OCI-LY3 (cell line): ENCODE measurements around the gene CD2BP2.

ENCODE experiments used
- H2AFZ ChIP-seq: fragments of 200-600, 300-600 bp; shearing (Covaris generic); 2 replicates; pipeline ENCODE4 v1.6.0; 2014; ENCODE audit warnings: antibody characterized with exemption, low read depth, low read length
- H3K27ac ChIP-seq: fragments of 200-600, 300-600 bp; sonication (generic); 2 replicates; pipeline ENCODE4 v1.5.1; 2014; ENCODE audit warnings: mild to moderate bottlenecking, low read length, moderate library complexity, mixed read lengths
- H3K27me3 ChIP-seq: fragments of 200-600, 300-600 bp; sonication (generic); 2 replicates; pipeline ENCODE4 v1.6.1; 2014; ENCODE audit warnings: low read depth, low read length, mixed read lengths
- H3K36me3 ChIP-seq: fragments of 200-600, 300-600 bp; sonication (generic); replicated peaks from 2 replicates; pipeline ENCODE3; 2014; ENCODE audit warnings: low read depth, low read length, mixed read lengths
- H3K4me1 ChIP-seq: fragments of 300-600, 200-600 bp; sonication (generic); 2 replicates; pipeline ENCODE4 v1.6.1; 2014; ENCODE audit warnings: low read length, mixed read lengths
- H3K4me2 ChIP-seq: fragments of 200-600, 300-600 bp; sonication (generic); 2 replicates; pipeline ENCODE4 v1.6.1; 2014; ENCODE audit warnings: low read length, mixed read lengths
- H3K4me3 ChIP-seq: fragments of 300-600, 200-600 bp; sonication (generic); 2 replicates; pipeline ENCODE4 v1.5.1; 2014; ENCODE audit warnings: antibody characterized with exemption, mild to moderate bottlenecking, low read length, moderate library complexity
- H3K79me2 ChIP-seq: fragments of 300-600, 200-600 bp; shearing (Covaris generic); 2 replicates; pipeline ENCODE4 v1.6.1; 2014; ENCODE audit warnings: mild to moderate bottlenecking, low read length, mixed read lengths
- H3K9ac ChIP-seq: fragments of 300-600, 200-600 bp; shearing (Covaris generic); 2 replicates; pipeline ENCODE4 v1.6.0; 2014; ENCODE audit warnings: mild to moderate bottlenecking, low read length, moderate library complexity
- H3K9me3 ChIP-seq: fragments of 200-600, 300-600 bp; shearing (Covaris generic); 2 replicates; pipeline ENCODE4 v1.6.1; 2014; ENCODE audit warnings: low read length, mixed read lengths; ENCODE audit not compliant: insufficient read depth
- H4K20me1 ChIP-seq: fragments of 200-600, 300-600 bp; sonication (generic); 2 replicates; pipeline ENCODE4 v1.6.1; 2016; ENCODE audit warnings: low read length, mixed read lengths; ENCODE audit not compliant: insufficient read depth
- CTCF ChIP-seq: fragments of 200-600, 300-600 bp; sonication (generic); IDR thresholded peaks from 2 replicates; pipeline ENCODE4 v1.5.1; 2014; ENCODE audit warnings: antibody characterized with exemption, low read length, low read depth
- EZH2phosphoT487 ChIP-seq: fragments of 200-600 bp; shearing (Covaris generic); IDR thresholded peaks from 2 replicates; pipeline ENCODE4 v1.6.1; 2018; ENCODE audit warnings: antibody characterized with exemption, mixed run types, low read depth

Gene CD2BP2

GRCh38 chr16:30357085-30357714 lies 2.1 kb upstream of the CD2BP2 start:
- Histone ChIP-seq H3K9me3 (no peaks in the 10 kb centered on the region), H3K9ac (no peak overlapping the region), H2AFZ (no peak overlapping the region), H3K4me1 (peaks cover 13% of the 10 kb centered on the region), H3K27ac (no peak overlapping the region), H4K20me1 (no peaks in the 10 kb centered on the region), H3K36me3 (peaks cover 21% of the 10 kb centered on the region), H3K79me2 (peaks cover 31% of the 10 kb centered on the region), H3K4me3 (no peak overlapping the region), H3K4me2 (no peak overlapping the region), H3K27me3 (no peaks in the 10 kb centered on the region)
- TF ChIP-seq EZH2phosphoT487, result no peak
- TF ChIP-seq CTCF, result no peak

- H3K4me3 ChIP-seq, result peak overlapping the region; percentile 96
- peaks cover 25% of the 10 kb centered on the region for H3K36me3 ChIP-seq
Observed at GRCh38 chr16:30356401-30357084, 1.4 kb upstream of the CD2BP2 start.

GRCh38 chr16:30355954-30356308 lies 823 bp upstream of the CD2BP2 start:
- H3K4me1 ChIP-seq, result peaks cover 13% of the 10 kb centered on the region
- H3K36me3 ChIP-seq, result peaks cover 30% of the 10 kb centered on the region
- H3K4me2 ChIP-seq, result peak overlapping the region; percentile 95
- no peaks in the 10 kb centered on the region for H3K27me3 ChIP-seq
- TF ChIP-seq EZH2phosphoT487 (no peak), CTCF (no peak)
- H3K9ac ChIP-seq, result peak overlapping the region; percentile 84
- H3K4me3 ChIP-seq, result peak overlapping the region; percentile 96
- H4K20me1 ChIP-seq, result no peaks in the 10 kb centered on the region
- no peaks in the 10 kb centered on the region for H3K9me3 ChIP-seq
- H3K27ac ChIP-seq, result peak overlapping the region; percentile 75
- H2AFZ ChIP-seq, result no peak overlapping the region
- peaks cover 29% of the 10 kb centered on the region for H3K79me2 ChIP-seq

More at GRCh38 chr16:30356401-30357084, 1.4 kb upstream of the CD2BP2 start:
- Histone ChIP-seq H3K27me3 (no peaks in the 10 kb centered on the region), H3K9me3 (no peaks in the 10 kb centered on the region), H3K9ac (no peak overlapping the region), H4K20me1 (no peaks in the 10 kb centered on the region), H3K4me2 (peak overlapping the region; percentile 95), H3K4me1 (peaks cover 13% of the 10 kb centered on the region), H3K79me2 (peaks cover 31% of the 10 kb centered on the region), H3K27ac (no peak overlapping the region), H2AFZ (no peak overlapping the region)
- TF ChIP-seq CTCF, result no peak
- no peak for TF ChIP-seq EZH2phosphoT487

DNA sequence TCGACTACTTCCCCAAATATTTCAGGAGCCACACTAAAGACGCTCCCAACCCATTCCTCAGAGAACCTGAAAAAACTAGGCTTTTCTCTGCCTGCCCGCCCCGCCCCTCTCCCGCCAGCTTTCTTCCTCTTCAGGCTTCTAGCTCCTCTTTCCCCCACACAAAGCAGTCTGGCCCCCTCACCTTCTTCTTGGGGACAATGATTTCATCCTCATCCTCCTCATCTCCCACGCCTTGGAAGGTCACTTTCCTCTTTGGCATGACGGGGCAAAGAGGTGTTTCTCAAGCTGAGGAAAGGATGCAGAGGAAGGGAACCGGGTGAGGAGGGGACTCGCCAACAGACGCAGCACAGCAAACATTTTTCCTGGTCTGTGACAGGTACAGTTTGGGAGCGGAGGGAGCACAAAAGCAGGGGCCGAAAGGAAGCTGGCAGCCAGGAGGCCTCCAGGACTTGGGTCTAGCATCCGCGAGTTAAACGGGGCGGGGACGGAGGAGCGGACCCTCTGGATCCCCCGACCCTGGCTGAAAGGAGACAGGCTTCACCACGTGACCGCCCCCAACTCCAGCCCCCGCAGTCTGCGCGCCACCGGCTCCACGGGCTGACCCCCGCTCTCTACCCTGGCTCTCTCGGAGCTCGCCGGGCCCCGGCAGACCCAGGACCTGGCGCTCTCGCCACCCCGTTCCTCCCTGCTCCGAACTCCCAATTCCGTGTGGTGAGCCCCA lies 525 bp downstream of the CD2BP2 start:
- Histone ChIP-seq H4K20me1 (no peaks in the 10 kb centered on the region), H3K36me3 (peaks cover 36% of the 10 kb centered on the region), H3K9me3 (no peaks in the 10 kb centered on the region), H3K9ac (peak overlapping the region; percentile 89), H3K27me3 (no peaks in the 10 kb centered on the region), H3K4me1 (peaks cover 22% of the 10 kb centered on the region), H2AFZ (peak overlapping the region; percentile 84; the same call in 1 of the 2 replicates), H3K27ac (peak overlapping the region; percentile 52), H3K4me2 (peak overlapping the region; percentile 85), H3K4me3 (peak overlapping the region; percentile 96), H3K79me2 (peaks cover 19% of the 10 kb centered on the region)
- TF ChIP-seq EZH2phosphoT487 (no peak), CTCF (no peak)
